Fibroblast of peridontal ligament (primary cell): ENCODE results near the gene CSRP2.

Experiments
- DNase-seq: peaks from one replicate; pipeline ENCODE4 v3.0.0-alpha.2; 2010; ENCODE audit errors: extremely low read depth

CSRP2 gene

GRCh38 chr12:76878899-76879709 is at the start of gene CSRP2:
Gene CSRP2 (minus strand): TSS chr12:76879019. CDS start chr12:76866260, 12,759 bp downstream.
- DNase-seq = peak; percentile 83

GRCh38 chr12:76927170-76927784 is 48.5 kb upstream of the CSRP2 start:
- peak; percentile 71 for DNase-seq

GRCh38 chr12:76925135-76925534 is 46.3 kb upstream of the CSRP2 start:
- DNase-seq = no peak

- DNase-seq = no peak
Observed at GRCh38 chr12:76922866-76923265, 44.0 kb upstream of the CSRP2 start.

GRCh38 chr12:76921891-76922664 is 43.3 kb upstream of the CSRP2 start:
- peak; percentile 32 for DNase-seq

GRCh38 chr12:76921100-76921471 is 42.3 kb upstream of the CSRP2 start:
- DNase-seq = no peak

GRCh38 chr12:76920172-76921099 is 41.6 kb upstream of the CSRP2 start:
- no peak for DNase-seq

GRCh38 chr12:76919383-76920171 is 40.8 kb upstream of the CSRP2 start:
- no peak for DNase-seq

GRCh38 chr12:76916170-76916540 is 37.3 kb upstream of the CSRP2 start:
- no peak for DNase-seq

GRCh38 chr12:76915361-76916169 is 36.7 kb upstream of the CSRP2 start:
- peak; percentile 58 for DNase-seq

GRCh38 chr12:76914102-76914859 is 35.5 kb upstream of the CSRP2 start:
- no peak for DNase-seq

GRCh38 chr12:76909290-76909689 is 30.5 kb upstream of the CSRP2 start:
- DNase-seq = no peak

GRCh38 chr12:76908303-76909017 is 29.6 kb upstream of the CSRP2 start:
- no peak for DNase-seq

- no peak for DNase-seq
Observed at GRCh38 chr12:76901628-76902380, 23.0 kb upstream of the CSRP2 start.

- no peak for DNase-seq
Observed at GRCh38 chr12:76899522-76899921, 20.7 kb upstream of the CSRP2 start.

- peak; percentile 60 for DNase-seq
Observed at GRCh38 chr12:76898442-76898841, 19.6 kb upstream of the CSRP2 start.

GRCh38 chr12:76896274-76896673 is 17.5 kb upstream of the CSRP2 start:
- DNase-seq = no peak

GRCh38 chr12:76895796-76896195 is 17.0 kb upstream of the CSRP2 start:
- DNase-seq = no peak
